ENCODE measurements around the gene SLC66A2. TPM values are rescaled to one million over a fixed set of nuclear protein-coding genes. Genes with fewer than 3 reads are reported as not detected.

Gene SLC66A2
- total RNA-seq, 1 experiment from 2014 or later: 13.0 TPM

GRCh38 chr18:79882522-79883241 is 68.8 kb downstream of the SLC66A2 start:
- Histone ChIP-seq H3K27me3 (ENCODE audit: insufficient read depth, low read length) (no peaks in the 10 kb centered on the region), H3K79me2 (ENCODE audit: insufficient read depth, low read length) (no peaks in the 10 kb centered on the region), H4K5ac (ENCODE audit: insufficient read length, low read depth, low read length) (no peak overlapping the region), H4K91ac (ENCODE audit: insufficient read length, low read depth, low read length) (no peak overlapping the region), H2BK15ac (ENCODE audit: low read depth, low read length) (no peak overlapping the region), H3K27ac (ENCODE audit: insufficient read length, low read depth, low read length) (no peak overlapping the region), H3K79me1 (ENCODE audit: insufficient read depth, low read depth, low read length, poor library complexity, severe bottlenecking) (no peaks in the 10 kb centered on the region), H3K18ac (ENCODE audit: insufficient read length, low read depth, low read length) (no peak overlapping the region), H3K4ac (ENCODE audit: low read depth, low read length) (no peak overlapping the region), H2BK120ac (ENCODE audit: low read depth, low read length, poor library complexity, severe bottlenecking) (no peak overlapping the region), H2BK5ac (ENCODE audit: insufficient read length, low read length) (no peak overlapping the region), H3K9me3 (ENCODE audit: control insufficient read depth, low read depth, low read length) (no peaks in the 10 kb centered on the region), H2BK20ac (ENCODE audit: low read depth, low read length, poor library complexity, severe bottlenecking) (no peak overlapping the region), H3K9ac (ENCODE audit: extremely low read depth, insufficient read length, low read length) (no peak overlapping the region), H2BK12ac (ENCODE audit: insufficient read length, low read depth, low read length) (no peak overlapping the region), H4K20me1 (ENCODE audit: control insufficient read depth, insufficient read depth, insufficient read length) (no peaks in the 10 kb centered on the region), H3K56ac (ENCODE audit: insufficient read length, low read depth, low read length) (no peak overlapping the region), H3K4me2 (ENCODE audit: insufficient read depth, insufficient read length, low read length) (no peak overlapping the region), H3K4me1 (ENCODE audit: insufficient read depth, low read length) (no peaks in the 10 kb centered on the region), H3K14ac (ENCODE audit: insufficient read depth, low read length) (no peak overlapping the region), H2AFZ (ENCODE audit: low read length) (no peak overlapping the region), H3K23ac (ENCODE audit: insufficient read length, low read depth, low read length) (no peak overlapping the region), H4K8ac (replicated peaks; ENCODE audit: insufficient read length, low read depth, low read length) (no peak overlapping the region), H3K23me2 (ENCODE audit: insufficient read length, low read depth, low read length, poor library complexity, severe bottlenecking) (no peaks in the 10 kb centered on the region), H3T11ph (ENCODE audit: low read length) (no peak overlapping the region), H2AK5ac (ENCODE audit: insufficient read length, low read length) (no peak overlapping the region)
- no CpG with 5 or more reads among the region's 68 CpGs for WGBS (ENCODE audit: extremely low coverage, insufficient read length, low lambda C conversion rate)
- Mint-ChIP-seq H3K27me3 (ENCODE audit: low read depth) (no peaks in the 10 kb centered on the region; the same call in 1 of the 2 replicates), H3K4me3 (no peak overlapping the region), H3K4me1 (no peaks in the 10 kb centered on the region), H3K27ac (no peak overlapping the region), H3K9me3 (peaks cover 2 to 7% of the 10 kb centered on the region in 2 experiments; a peak in 3 of 5 replicates), H3K36me3 (ENCODE audit: insufficient read depth in 1 of 3, low read depth in 3 of 3) (no peaks in the 10 kb centered on the region)
- peak; percentile 31 for DNase-seq
- no peak for TF ChIP-seq CTCF (conservative IDR thresholded peaks at IDR 0.05)
